ENCODE measurements around the gene MYO5A.
"Not testable (repeated sequence)": the region's sequence is repeated elsewhere in the genome, so short reads cannot be mapped to it uniquely, and the experiment has no call there.

The MYO5A gene

GRCh38 chr15:52288051-52288942, 240.4 kb downstream of the MYO5A start:
- DNase-seq (ENCODE audit: low read depth), result no peak

- no peak for DNase-seq (ENCODE audit: low read depth)
These were observed 241.6 kb downstream of the MYO5A start for GRCh38 chr15:52287114-52287513.

- not testable (repeated sequence) for DNase-seq (ENCODE audit: low read depth)
These were observed 242.7 kb downstream of the MYO5A start for GRCh38 chr15:52285941-52286340.

- no peak for DNase-seq (ENCODE audit: low read depth)
These were observed 244.5 kb downstream of the MYO5A start for GRCh38 chr15:52284164-52284563.

- DNase-seq (ENCODE audit: low read depth), result no peak
These were observed 245.4 kb downstream of the MYO5A start for GRCh38 chr15:52283281-52283680.

GRCh38 chr15:52282418-52282817, 246.3 kb downstream of the MYO5A start:
- DNase-seq (ENCODE audit: low read depth), result no peak

GRCh38 chr15:52281085-52282035, 247.3 kb downstream of the MYO5A start:
- no peak for DNase-seq (ENCODE audit: low read depth)

GRCh38 chr15:52280326-52281084, 248.2 kb downstream of the MYO5A start:
- no peak for DNase-seq (ENCODE audit: low read depth)

- DNase-seq (ENCODE audit: low read depth), result no peak
These were observed 249.9 kb downstream of the MYO5A start for GRCh38 chr15:52278636-52279367.

GRCh38 chr15:52278135-52278534, 250.5 kb downstream of the MYO5A start:
- DNase-seq (ENCODE audit: low read depth), result no peak

- no peak for DNase-seq (ENCODE audit: low read depth)
These were observed 251.1 kb downstream of the MYO5A start for GRCh38 chr15:52277575-52277974.

- no peak for DNase-seq (ENCODE audit: low read depth)
These were observed 252.4 kb downstream of the MYO5A start for GRCh38 chr15:52276256-52276770.

GRCh38 chr15:52263563-52264282, 265.0 kb downstream of the MYO5A start:
- no peak for DNase-seq (ENCODE audit: low read depth)

GRCh38 chr15:52262364-52262763, 266.3 kb downstream of the MYO5A start:
- no peak for DNase-seq (ENCODE audit: low read depth)

GRCh38 chr15:52261498-52262242, 267.0 kb downstream of the MYO5A start:
- DNase-seq (ENCODE audit: low read depth), result peak; percentile 59

- DNase-seq (ENCODE audit: low read depth), result no peak
These were observed 267.7 kb downstream of the MYO5A start for GRCh38 chr15:52261026-52261425.

GRCh38 chr15:52259503-52259902, 269.2 kb downstream of the MYO5A start:
- DNase-seq (ENCODE audit: low read depth), result no peak

- no peak for DNase-seq (ENCODE audit: low read depth)
These were observed 270.2 kb downstream of the MYO5A start for GRCh38 chr15:52258461-52258860.

GRCh38 chr15:52257734-52258062, 271.0 kb downstream of the MYO5A start:
- DNase-seq (ENCODE audit: low read depth), result no peak
